Measurements from ENCODE around the gene MDFI.

DNA sequence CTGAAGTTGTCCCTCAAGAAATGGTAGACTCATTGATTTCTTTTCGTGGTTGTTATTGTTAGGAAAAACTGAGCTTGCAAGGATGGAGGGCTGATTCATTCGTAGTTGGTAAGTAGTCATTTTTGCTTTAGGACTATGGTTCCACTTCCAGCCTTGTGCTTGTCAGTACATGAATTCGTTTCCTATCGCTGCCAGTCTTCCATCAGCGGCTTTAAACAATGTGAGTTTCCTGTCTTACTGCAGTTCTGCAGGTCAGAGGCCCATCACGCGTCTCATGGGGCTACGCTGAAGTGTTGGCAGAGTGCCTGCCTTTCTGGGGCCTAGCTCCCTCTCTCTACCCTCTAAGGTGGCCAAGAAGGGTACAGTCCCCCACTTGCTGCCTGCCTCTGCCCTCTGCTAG, 11.4 kb upstream of the MDFI start:
- TF ChIP-seq GABPA (IDR thresholded peaks at IDR 0.05 in 1 of 2, conservative IDR thresholded peaks at IDR 0.05 in 1 of 2) (no peak), YY1 (IDR thresholded peaks at IDR 0.05) (no peak)
- TF ChIP-seq, protein P1, sequence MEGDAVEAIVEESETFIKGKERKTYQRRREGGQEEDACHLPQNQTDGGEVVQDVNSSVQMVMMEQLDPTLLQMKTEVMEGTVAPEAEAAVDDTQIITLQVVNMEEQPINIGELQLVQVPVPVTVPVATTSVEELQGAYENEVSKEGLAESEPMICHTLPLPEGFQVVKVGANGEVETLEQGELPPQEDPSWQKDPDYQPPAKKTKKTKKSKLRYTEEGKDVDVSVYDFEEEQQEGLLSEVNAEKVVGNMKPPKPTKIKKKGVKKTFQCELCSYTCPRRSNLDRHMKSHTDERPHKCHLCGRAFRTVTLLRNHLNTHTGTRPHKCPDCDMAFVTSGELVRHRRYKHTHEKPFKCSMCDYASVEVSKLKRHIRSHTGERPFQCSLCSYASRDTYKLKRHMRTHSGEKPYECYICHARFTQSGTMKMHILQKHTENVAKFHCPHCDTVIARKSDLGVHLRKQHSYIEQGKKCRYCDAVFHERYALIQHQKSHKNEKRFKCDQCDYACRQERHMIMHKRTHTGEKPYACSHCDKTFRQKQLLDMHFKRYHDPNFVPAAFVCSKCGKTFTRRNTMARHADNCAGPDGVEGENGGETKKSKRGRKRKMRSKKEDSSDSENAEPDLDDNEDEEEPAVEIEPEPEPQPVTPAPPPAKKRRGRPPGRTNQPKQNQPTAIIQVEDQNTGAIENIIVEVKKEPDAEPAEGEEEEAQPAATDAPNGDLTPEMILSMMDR (IDR thresholded peaks at IDR 0.05; ENCODE audit: low read depth, low read length, missing input control), result no peak

All from liver (tissue), 3 donors.